Stomach smooth muscle (tissue), 2 donors: ENCODE measurements around the gene NUP37.
"Not testable (repeated sequence)": the region's sequence is repeated elsewhere in the genome, so short reads cannot be mapped to it uniquely, and the experiment has no call there.

Source experiments
- H3K27ac ChIP-seq: one replicate; pipeline ENCODE4 v1.7.0; 2013; ENCODE audit warnings: mild to moderate bottlenecking, low read length, inconsistent platforms
- H3K27me3 ChIP-seq, 2 donors: one replicate each; pipeline ENCODE4 v1.7.0; 2013; ENCODE audit warnings: low read length in 2 of 2; ENCODE audit not compliant: insufficient read depth in 2 of 2, control insufficient read depth in 1 of 2
- H3K36me3 ChIP-seq, 2 donors: one replicate each; pipeline ENCODE4 v1.7.0; 2013; ENCODE audit warnings: low read length in 2 of 2; ENCODE audit not compliant: control insufficient read depth in 2 of 2, insufficient read depth in 2 of 2
- H3K4me1 ChIP-seq: one replicate; pipeline ENCODE4 v1.7.0; 2013; ENCODE audit warnings: low read length; ENCODE audit not compliant: control insufficient read depth, insufficient read depth
- H3K4me3 ChIP-seq, 2 donors: one replicate each; pipeline ENCODE4 v1.7.0; 2013; ENCODE audit warnings: low read length in 2 of 2
- H3K9ac ChIP-seq, 2 donors: one replicate each; pipeline ENCODE4 v1.7.0; 2013; ENCODE audit warnings: low read length in 2 of 2, mild to moderate bottlenecking in 1 of 2
- H3K9me3 ChIP-seq, 2 donors: one replicate each; pipeline ENCODE4 v1.7.0; 2013; ENCODE audit warnings: low read length in 2 of 2; ENCODE audit not compliant: control insufficient read depth in 2 of 2
- donor health status: healthy.
- donor health status: Pancreatic carcinoma.

The NUP37 gene

DNA sequence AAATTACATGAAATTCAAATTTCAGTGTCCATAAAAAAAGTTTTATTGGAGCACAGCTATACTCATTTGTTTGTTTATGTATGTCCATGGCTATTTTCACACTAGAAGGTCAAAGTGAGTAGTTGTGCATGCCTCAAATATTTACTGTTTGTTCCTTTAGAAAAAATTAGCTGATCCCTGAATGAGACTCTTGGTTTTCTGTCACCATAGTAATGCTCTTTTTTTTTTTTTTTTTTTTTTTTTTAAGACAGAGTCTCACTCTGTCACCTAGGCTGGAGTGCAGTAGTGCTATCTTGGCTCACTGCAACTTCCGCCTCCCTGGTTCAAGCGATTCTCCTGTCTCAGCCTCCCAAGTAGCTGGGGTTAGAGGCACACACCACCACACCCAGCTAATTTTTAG lies 1.4 kb upstream of the NUP37 start:
- H3K27ac ChIP-seq, H3K9ac ChIP-seq, H3K27me3 ChIP-seq, H3K36me3 ChIP-seq, H3K4me3 ChIP-seq, H3K9me3 ChIP-seq, H3K4me1 ChIP-seq: not testable (repeated sequence)

DNA sequence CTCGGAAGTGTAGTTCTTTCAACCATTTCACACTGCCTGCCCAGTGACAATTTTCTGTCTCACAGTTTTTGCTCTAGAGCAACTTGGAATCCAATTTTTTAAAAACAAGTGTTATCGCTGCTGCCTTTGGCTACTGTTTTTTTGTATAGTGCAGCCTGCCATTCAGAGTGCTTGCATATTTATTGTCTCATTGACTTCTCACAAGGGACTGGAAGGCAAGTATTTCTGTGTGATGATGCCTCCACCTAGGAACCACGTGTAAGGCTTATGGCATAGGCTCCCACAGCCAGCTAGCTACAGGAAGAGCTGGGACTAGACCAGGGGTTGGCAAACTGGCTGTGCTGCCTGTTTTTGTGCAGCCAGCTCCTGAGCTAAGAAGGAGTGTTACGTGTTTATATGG lies 972 bp upstream of the NUP37 start:
- peak overlapping the region; percentile 90 to 98 for H3K4me3 ChIP-seq
- H3K9me3 ChIP-seq, result no peaks in the 10 kb centered on the region

GRCh38 chr12:102120564-102120873 lies 605 bp upstream of the NUP37 start:
- H3K9me3 ChIP-seq, result no peaks in the 10 kb centered on the region
- H3K36me3 ChIP-seq, result peaks cover 0 to 3% of the 10 kb centered on the region in 2 donors
- H3K9ac ChIP-seq, result peak overlapping the region; percentile 58 to 96
- H3K27ac ChIP-seq, result no peak overlapping the region
- no peaks in the 10 kb centered on the region for H3K27me3 ChIP-seq
- peak overlapping the region; percentile 90 to 98 for H3K4me3 ChIP-seq
- peaks cover 5% of the 10 kb centered on the region for H3K4me1 ChIP-seq

More for the DNA sequence above, 972 bp upstream of the NUP37 start:
- Histone ChIP-seq H3K4me1 (peaks cover 5% of the 10 kb centered on the region), H3K27ac (no peak overlapping the region), H3K36me3 (peaks cover 0 to 3% of the 10 kb centered on the region in 2 donors), H3K9ac (no peak overlapping the region), H3K27me3 (no peaks in the 10 kb centered on the region)

DNA sequence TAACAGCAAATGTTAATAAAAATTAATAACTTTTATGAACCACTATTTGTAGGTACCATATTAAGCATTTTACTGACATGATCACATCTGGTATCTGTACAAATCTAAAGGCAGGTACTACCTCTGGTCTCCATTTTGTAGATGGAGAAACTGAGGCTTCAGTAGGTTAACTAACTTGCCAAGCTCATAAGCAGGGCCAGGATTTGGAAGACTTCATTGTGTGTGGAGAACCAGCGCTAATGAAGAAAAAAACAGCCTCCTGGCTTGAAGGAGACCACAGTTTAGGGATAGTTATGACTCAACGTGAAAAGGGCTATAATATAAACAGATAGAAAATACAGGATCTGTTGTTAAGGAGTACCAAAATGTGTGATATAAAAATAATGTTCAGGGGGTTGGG lies 1.0 kb downstream of the NUP37 start:
- H3K4me3 ChIP-seq, result peak overlapping the region; percentile 90 to 98
- no peaks in the 10 kb centered on the region for H3K27me3 ChIP-seq
- peaks cover 0 to 3% of the 10 kb centered on the region in 2 donors for H3K36me3 ChIP-seq
- peaks cover 5% of the 10 kb centered on the region for H3K4me1 ChIP-seq
- no peak overlapping the region for H3K9ac ChIP-seq
- no peak overlapping the region for H3K27ac ChIP-seq
- no peaks in the 10 kb centered on the region for H3K9me3 ChIP-seq

GRCh38 chr12:102116392-102116791 lies 3.5 kb downstream of the NUP37 start:
- H3K27ac ChIP-seq, result no peak overlapping the region
- peaks cover 5% of the 10 kb centered on the region for H3K4me1 ChIP-seq
- no peaks in the 10 kb centered on the region for H3K9me3 ChIP-seq
- no peaks in the 10 kb centered on the region for H3K27me3 ChIP-seq
- no peak overlapping the region for H3K4me3 ChIP-seq
- H3K36me3 ChIP-seq, result peaks cover 1 to 5% of the 10 kb centered on the region in 2 donors
- no peak overlapping the region for H3K9ac ChIP-seq

DNA sequence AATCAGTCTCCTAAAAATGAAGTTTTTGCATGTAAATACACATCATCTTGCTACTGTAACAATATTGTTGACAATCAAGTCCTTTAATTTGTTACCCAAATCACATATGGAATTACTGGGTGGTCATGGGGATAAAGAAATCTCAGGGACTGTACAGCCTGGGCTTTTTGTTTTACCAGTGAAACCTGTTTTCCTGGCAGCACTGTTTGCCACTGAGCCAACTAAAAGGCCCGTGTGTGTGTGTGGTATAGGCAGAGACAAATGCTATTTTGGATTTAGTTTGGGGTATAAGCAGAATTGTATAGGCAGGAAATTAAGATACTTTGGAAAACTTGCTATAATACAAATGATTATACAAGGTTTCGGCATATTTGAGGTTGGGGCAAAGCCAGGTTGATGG lies 5.7 kb downstream of the NUP37 start:
- Histone ChIP-seq H3K4me3 (no peak overlapping the region), H3K9me3 (no peaks in the 10 kb centered on the region), H3K36me3 (peaks cover 5 to 10% of the 10 kb centered on the region in 2 donors), H3K9ac (no peak overlapping the region), H3K27ac (no peak overlapping the region), H3K4me1 (no peaks in the 10 kb centered on the region), H3K27me3 (no peaks in the 10 kb centered on the region)

DNA sequence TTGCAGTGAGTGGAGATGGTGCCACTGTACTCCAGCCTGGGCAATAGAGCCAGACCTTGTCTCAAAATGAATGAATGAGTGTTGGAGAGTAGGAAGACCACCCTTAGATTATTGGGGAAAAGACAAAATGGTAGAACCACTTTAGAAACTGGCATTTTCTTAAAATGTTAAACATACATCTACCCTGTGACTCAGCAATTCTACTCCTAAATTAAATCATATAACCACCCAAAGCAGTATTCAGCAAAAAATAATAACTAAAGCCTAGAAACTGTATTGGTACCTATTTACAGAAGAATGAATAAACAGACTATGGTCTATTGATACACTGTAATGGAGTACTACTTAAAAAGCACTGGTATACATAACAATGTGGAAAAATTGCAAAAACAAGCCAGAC lies 9.1 kb downstream of the NUP37 start:
- Histone ChIP-seq H3K9ac (no peak overlapping the region), H3K27ac (no peak overlapping the region), H3K4me1 (no peaks in the 10 kb centered on the region), H3K4me3 (no peak overlapping the region), H3K9me3 (no peaks in the 10 kb centered on the region), H3K36me3 (peaks cover 8 to 13% of the 10 kb centered on the region in 2 donors), H3K27me3 (no peaks in the 10 kb centered on the region)

DNA sequence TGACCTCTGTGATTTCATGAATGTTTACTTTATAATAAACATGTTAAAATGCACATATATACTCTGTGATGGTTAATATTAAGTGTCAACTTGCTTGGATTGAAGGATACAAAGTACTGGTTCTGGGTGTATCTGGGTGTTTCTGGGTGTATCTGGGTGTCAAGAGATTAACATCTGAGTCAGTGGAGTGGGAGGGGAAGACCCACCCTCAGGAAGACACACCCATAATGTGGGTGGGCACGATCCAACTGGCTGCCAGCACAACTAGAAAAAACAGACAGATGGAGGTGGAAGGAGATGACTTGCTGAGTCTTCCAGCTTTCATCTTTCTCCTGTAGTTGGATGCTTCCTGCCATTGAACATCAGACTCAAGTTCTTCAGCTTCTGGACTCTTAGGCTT lies 11.9 kb downstream of the NUP37 start:
- no peaks in the 10 kb centered on the region for H3K9me3 ChIP-seq
- no peaks in the 10 kb centered on the region for H3K27me3 ChIP-seq
- no peak overlapping the region for H3K27ac ChIP-seq
- H3K36me3 ChIP-seq, result peaks cover 6 to 13% of the 10 kb centered on the region in 2 donors
- H3K9ac ChIP-seq, result no peak overlapping the region
- no peaks in the 10 kb centered on the region for H3K4me1 ChIP-seq
- no peak overlapping the region for H3K4me3 ChIP-seq

- H3K9me3 ChIP-seq, result no peaks in the 10 kb centered on the region
- H3K27ac ChIP-seq, result no peak overlapping the region
- peaks cover 6 to 13% of the 10 kb centered on the region in 2 donors for H3K36me3 ChIP-seq
- H3K4me3 ChIP-seq, result no peak overlapping the region
- H3K27me3 ChIP-seq, result no peaks in the 10 kb centered on the region
- H3K9ac ChIP-seq, result no peak overlapping the region
- no peaks in the 10 kb centered on the region for H3K4me1 ChIP-seq
Measured at GRCh38 chr12:102106905-102107304, 13.0 kb downstream of the NUP37 start.

DNA sequence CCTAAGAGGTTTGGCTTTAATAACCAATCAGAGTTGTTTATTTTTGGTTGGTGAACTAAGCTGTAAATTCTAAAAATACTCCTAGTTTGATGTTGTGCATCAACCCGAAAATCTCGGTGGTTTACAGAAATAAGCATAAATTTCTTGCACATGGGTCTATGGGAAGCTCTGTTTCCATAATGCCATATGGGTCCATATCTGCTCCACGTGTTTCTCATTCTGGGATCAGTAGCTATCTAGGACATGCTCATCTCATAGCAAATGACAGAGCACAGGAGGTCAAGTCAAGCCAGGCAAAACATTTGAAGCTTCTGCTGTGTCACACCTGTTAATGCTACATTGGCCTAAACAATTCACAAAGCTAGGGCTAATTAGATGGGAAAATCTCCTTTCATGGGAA lies 23.1 kb downstream of the NUP37 start:
- no peak overlapping the region for H3K27ac ChIP-seq
- H3K4me3 ChIP-seq, result no peak overlapping the region
- no peaks in the 10 kb centered on the region for H3K27me3 ChIP-seq
- peaks cover 9 to 10% of the 10 kb centered on the region in 2 donors for H3K36me3 ChIP-seq
- no peaks in the 10 kb centered on the region for H3K4me1 ChIP-seq
- H3K9me3 ChIP-seq, result no peaks in the 10 kb centered on the region
- H3K9ac ChIP-seq, result no peak overlapping the region

GRCh38 chr12:102095677-102096263 lies 24.1 kb downstream of the NUP37 start:
- Histone ChIP-seq H3K27me3 (no peaks in the 10 kb centered on the region), H3K4me3 (no peak overlapping the region), H3K4me1 (no peaks in the 10 kb centered on the region), H3K36me3 (peaks cover 9 to 10% of the 10 kb centered on the region in 2 donors), H3K9me3 (no peaks in the 10 kb centered on the region), H3K9ac (no peak overlapping the region), H3K27ac (no peak overlapping the region)
